ENCODE data around the gene MPPED1. TPM values are rescaled to one million over a fixed set of nuclear protein-coding genes. Genes with fewer than 3 reads are reported as not detected.

Gene MPPED1
- total and polyA plus RNA-seq, 2 experiments from 2014 or later: 0.30 to 0.97 TPM

DNA sequence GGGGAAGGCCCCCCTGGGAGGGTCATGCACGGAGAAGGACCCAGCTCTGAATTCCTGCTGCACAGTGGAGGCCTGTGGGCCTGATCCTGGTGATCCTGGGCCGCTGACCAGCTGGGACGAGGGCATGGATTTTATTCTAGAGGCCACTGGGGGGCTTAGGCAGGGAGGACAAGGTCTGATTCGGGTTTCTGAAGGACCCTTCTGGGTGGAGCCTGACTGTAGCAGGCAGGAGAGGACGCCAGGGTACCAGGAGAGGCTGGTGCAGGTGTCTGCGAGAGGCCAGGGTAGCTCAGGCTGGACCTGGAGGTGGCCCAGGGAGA is 31.3 kb downstream of the MPPED1 start:
- no peaks in the 10 kb centered on the region for H4K20me1 ChIP-seq (ENCODE audit: insufficient read depth, poor library complexity, severe bottlenecking)
- H3K4me2 ChIP-seq: no peak overlapping the region
- no peak for DNase-seq (ENCODE audit: low spot score)
- no peaks in the 10 kb centered on the region for H3K4me1 ChIP-seq (ENCODE audit: insufficient read depth)
- no peak for TF ChIP-seq EZH2phosphoT487 (IDR thresholded peaks at IDR 0.05; ENCODE audit: low read depth, severe bottlenecking, unreplicated experiment)
- TF ChIP-seq EZH2 (IDR thresholded peaks at IDR 0.05; ENCODE audit: borderline replicate concordance): no peak
- TF ChIP-seq, protein P1, sequence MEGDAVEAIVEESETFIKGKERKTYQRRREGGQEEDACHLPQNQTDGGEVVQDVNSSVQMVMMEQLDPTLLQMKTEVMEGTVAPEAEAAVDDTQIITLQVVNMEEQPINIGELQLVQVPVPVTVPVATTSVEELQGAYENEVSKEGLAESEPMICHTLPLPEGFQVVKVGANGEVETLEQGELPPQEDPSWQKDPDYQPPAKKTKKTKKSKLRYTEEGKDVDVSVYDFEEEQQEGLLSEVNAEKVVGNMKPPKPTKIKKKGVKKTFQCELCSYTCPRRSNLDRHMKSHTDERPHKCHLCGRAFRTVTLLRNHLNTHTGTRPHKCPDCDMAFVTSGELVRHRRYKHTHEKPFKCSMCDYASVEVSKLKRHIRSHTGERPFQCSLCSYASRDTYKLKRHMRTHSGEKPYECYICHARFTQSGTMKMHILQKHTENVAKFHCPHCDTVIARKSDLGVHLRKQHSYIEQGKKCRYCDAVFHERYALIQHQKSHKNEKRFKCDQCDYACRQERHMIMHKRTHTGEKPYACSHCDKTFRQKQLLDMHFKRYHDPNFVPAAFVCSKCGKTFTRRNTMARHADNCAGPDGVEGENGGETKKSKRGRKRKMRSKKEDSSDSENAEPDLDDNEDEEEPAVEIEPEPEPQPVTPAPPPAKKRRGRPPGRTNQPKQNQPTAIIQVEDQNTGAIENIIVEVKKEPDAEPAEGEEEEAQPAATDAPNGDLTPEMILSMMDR (IDR thresholded peaks at IDR 0.05; ENCODE audit: poor library complexity): no peak
- H3K27me3 ChIP-seq: peaks cover 3% of the 10 kb centered on the region
- no peak overlapping the region for H3K4me3 ChIP-seq
- H3K9me3 ChIP-seq (ENCODE audit: low read depth): no peaks in the 10 kb centered on the region
- H3K27ac ChIP-seq: no peak overlapping the region
- H3K9me2 ChIP-seq (replicated peaks; ENCODE audit: insufficient read depth): no peaks in the 10 kb centered on the region
- no peaks in the 10 kb centered on the region for H3K79me2 ChIP-seq
- 80% methylated on average over 6 of the region's 6 CpGs for WGBS (ENCODE audit: low lambda C conversion rate, missing lambda C conversion rate)
- no peak overlapping the region for H2AFZ ChIP-seq
- no peaks in the 10 kb centered on the region for H3K36me3 ChIP-seq (replicated peaks; ENCODE audit: insufficient read depth, low read depth)

DNA sequence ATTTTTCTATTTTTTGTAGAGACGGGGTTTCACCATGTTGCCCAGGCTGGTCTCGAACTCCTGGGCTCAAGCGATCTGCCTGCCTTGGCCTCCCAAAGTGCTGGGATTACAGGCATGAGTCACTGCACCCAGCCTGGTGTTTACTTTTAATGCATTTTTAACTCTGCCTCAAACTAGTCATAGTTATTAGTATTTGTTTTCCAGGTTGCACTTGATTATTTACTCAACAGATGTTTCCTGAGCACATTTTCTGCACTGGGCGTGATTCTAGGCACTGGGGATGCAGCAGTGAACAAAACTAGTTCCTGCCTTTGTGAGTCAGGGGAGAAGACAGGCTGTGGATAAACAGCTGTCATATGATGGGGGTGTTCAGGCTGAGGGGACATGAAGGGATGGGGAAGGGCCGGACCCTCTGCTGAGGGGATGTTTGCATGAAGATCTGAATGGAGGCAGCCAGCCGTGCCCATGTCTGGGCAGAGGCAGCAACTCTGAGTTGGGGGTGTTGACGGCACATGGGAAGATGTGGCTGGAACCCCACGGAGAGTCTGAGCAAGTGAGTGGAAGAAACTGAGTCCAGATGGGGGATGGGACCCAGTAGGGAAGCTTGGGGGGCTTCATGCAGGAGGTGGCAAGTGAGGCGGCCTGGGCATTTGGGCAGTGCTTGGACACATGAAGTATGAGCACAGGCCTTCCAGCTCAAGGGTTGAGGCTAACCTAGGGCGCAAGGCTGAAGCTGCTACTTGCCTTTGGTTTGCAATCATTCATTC is 34.4 kb downstream of the MPPED1 start:
- no peaks in the 10 kb centered on the region for H3K36me3 ChIP-seq (replicated peaks; ENCODE audit: insufficient read depth, low read depth)
- H3K27me3 ChIP-seq: peaks cover 3% of the 10 kb centered on the region
- no peak for TF ChIP-seq EZH2 (IDR thresholded peaks at IDR 0.05; ENCODE audit: borderline replicate concordance)
- TF ChIP-seq, protein P1 (IDR thresholded peaks at IDR 0.05; ENCODE audit: poor library complexity): no peak
- no peak for TF ChIP-seq EZH2phosphoT487 (IDR thresholded peaks at IDR 0.05; ENCODE audit: low read depth, severe bottlenecking, unreplicated experiment)
- no peak for DNase-seq (ENCODE audit: low spot score)
- H2AFZ ChIP-seq: no peak overlapping the region
- no peaks in the 10 kb centered on the region for H3K9me3 ChIP-seq (ENCODE audit: low read depth)
- H3K27ac ChIP-seq: no peak overlapping the region
- WGBS (ENCODE audit: low lambda C conversion rate, missing lambda C conversion rate): 90% methylated on average over 10 of the region's 10 CpGs
- no peaks in the 10 kb centered on the region for H4K20me1 ChIP-seq (ENCODE audit: insufficient read depth, poor library complexity, severe bottlenecking)
- H3K4me3 ChIP-seq: no peak overlapping the region
- no peaks in the 10 kb centered on the region for H3K9me2 ChIP-seq (replicated peaks; ENCODE audit: insufficient read depth)
- H3K79me2 ChIP-seq: no peaks in the 10 kb centered on the region
- H3K4me1 ChIP-seq (ENCODE audit: insufficient read depth): no peaks in the 10 kb centered on the region
- H3K4me2 ChIP-seq: no peak overlapping the region

DNA sequence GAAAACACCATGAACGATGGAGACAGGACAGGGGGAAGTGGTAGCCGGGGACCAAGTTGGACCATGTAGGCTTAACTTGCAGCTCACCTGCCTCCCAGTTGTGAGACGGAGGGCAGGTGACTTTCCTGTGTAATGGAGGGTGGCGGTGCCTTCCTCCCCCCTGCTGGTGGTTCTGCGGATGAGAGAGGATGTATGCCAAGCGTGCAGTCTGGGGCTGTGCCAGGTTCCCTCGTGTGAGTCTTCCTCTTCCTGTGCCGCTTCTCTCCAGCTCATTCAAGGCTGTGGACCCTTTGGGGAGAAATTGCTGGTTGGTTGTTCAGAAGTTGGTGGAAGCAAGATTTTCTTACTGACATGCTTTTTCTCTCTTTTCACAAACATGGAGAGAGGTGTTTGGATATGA is 35.1 kb downstream of the MPPED1 start:
- no peak overlapping the region for H3K4me3 ChIP-seq
- no peaks in the 10 kb centered on the region for H3K9me3 ChIP-seq (ENCODE audit: low read depth)
- H2AFZ ChIP-seq: no peak overlapping the region
- H3K79me2 ChIP-seq: no peaks in the 10 kb centered on the region
- no peak overlapping the region for H3K27ac ChIP-seq
- H3K27me3 ChIP-seq: peaks cover 3% of the 10 kb centered on the region
- no peak for TF ChIP-seq EZH2phosphoT487 (IDR thresholded peaks at IDR 0.05; ENCODE audit: low read depth, severe bottlenecking, unreplicated experiment)
- no peak for TF ChIP-seq EZH2 (IDR thresholded peaks at IDR 0.05; ENCODE audit: borderline replicate concordance)
- TF ChIP-seq, protein P1 (IDR thresholded peaks at IDR 0.05; ENCODE audit: poor library complexity): no peak
- H3K4me2 ChIP-seq: no peak overlapping the region
- H4K20me1 ChIP-seq (ENCODE audit: insufficient read depth, poor library complexity, severe bottlenecking): no peaks in the 10 kb centered on the region
- H3K9me2 ChIP-seq (replicated peaks; ENCODE audit: insufficient read depth): no peaks in the 10 kb centered on the region
- WGBS (ENCODE audit: low lambda C conversion rate, missing lambda C conversion rate): 74% methylated on average over 8 of the region's 8 CpGs
- H3K4me1 ChIP-seq (ENCODE audit: insufficient read depth): no peaks in the 10 kb centered on the region
- no peak for DNase-seq (ENCODE audit: low spot score)
- no peaks in the 10 kb centered on the region for H3K36me3 ChIP-seq (replicated peaks; ENCODE audit: insufficient read depth, low read depth)

All from hepatocyte (in vitro differentiated cells).